Ovary (tissue), 9 donors: ENCODE results near the gene C9orf57. TPM values are rescaled to one million over a fixed set of nuclear protein-coding genes. Genes with fewer than 3 reads are reported as not detected.
"Not testable (repeated sequence)": the region's sequence is repeated elsewhere in the genome, so short reads cannot be mapped to it uniquely, and the experiment has no call there.

ENCODE experiments used
- DNase-seq, 5 donors: peaks; one replicate each; pipeline ENCODE4 v3.0.0-alpha.2; 2019 to 2020
- H3K27ac ChIP-seq, 2 donors: fragments of 200-600 bp; one replicate each; pipeline versions ENCODE4 v1.5.1 to v1.8.0; 2019 to 2022
- H3K27me3 ChIP-seq: fragments of 200-600 bp; one replicate; pipeline ENCODE4 v1.8.0; 2022
- H3K36me3 ChIP-seq: fragments of 200-600 bp; sonication (generic); one replicate; pipeline ENCODE4 v1.5.1; 2019
- H3K4me1 ChIP-seq: one replicate; pipeline ENCODE4 v1.8.1; 2013; ENCODE audit warnings: mild to moderate bottlenecking, moderate library complexity; ENCODE audit not compliant: insufficient read depth
- H3K4me3 ChIP-seq: fragments of 200-600 bp; sonication (generic); one replicate; pipeline ENCODE4 v1.5.1; 2017
- H3K9me3 ChIP-seq, 2 donors: fragments of 200-600 bp in 1 of 2; sonication (generic) in 1 of 2; one replicate each; pipeline versions ENCODE4 v1.5.1 to v1.8.1; 2013 to 2019; ENCODE audit warnings: mild to moderate bottlenecking in 1 of 2, moderate library complexity in 1 of 2
- CTCF ChIP-seq, 3 donors: fragments of 450-650 bp in 2 of 3; fragments of 200-600 bp in 1 of 3; IDR thresholded peaks; one replicate each; pipeline versions ENCODE4 v1.5.1 to v1.8.0; 2016 to 2022; ENCODE audit warnings: antibody characterized with exemption in 3 of 3, mild to moderate bottlenecking in 1 of 3
- EP300 ChIP-seq: sonication (generic); formaldehyde crosslinking; IDR thresholded peaks from one replicate; pipeline ENCODE4 v1.6.1; 2017; ENCODE audit warnings: antibody characterized with exemption
- POLR2A ChIP-seq: fragments of 450-650 bp; IDR thresholded peaks from one replicate; pipeline ENCODE4 v1.6.1; 2017; ENCODE audit warnings: antibody characterized with exemption, mild to moderate bottlenecking, moderate library complexity
- WGBS, 3 donors: extraction: QIAGEN DNeasy Blood & Tissue Kit in 1 of 3; methylation state at CpG; one replicate each; pipeline versions ENCODE4 v1.1.5 to v1.1.7; 2013 to 2017; 5-methylcytosine and 5-hydroxymethylcytosine counted together
- intact Hi-C, 4 donors: fragments of 100-400 bp; cut with DNase I; formaldehyde crosslinking; loops; one replicate each; pipeline versions ENCODE4 v1.11.0 to v1.15.1; 2022 to 2023
- polyA plus RNA-seq, 2 donors: library from polyadenylated mRNA; stranded (reverse); fragments of 200-250 nt in 1 of 2; fragments of 350-450 nt in 1 of 2; fragmentation: Illumina TruSeq in 1 of 2; extraction: RNeasy Lipid Tissue Mini Kit (QIAGEN cat#74804) in 1 of 2; gene quantifications; one replicate each; pipeline ENCODE4 v1.2.3, GENCODE V29; 2013 to 2014
- total RNA-seq, 7 donors: library from RNA; depleted of rRNA in 2 of 7; stranded (reverse); fragments of >200 nt in 2 of 7; fragmentation: NEBNext Ultra II Directional in 3 of 7; extraction: Animal tissue kit (Norgen Biotek cat#: 25700) in 3 of 7; gene quantifications; one replicate each; pipeline versions ENCODE4 v1.1.0 to v1.2.4, GENCODE V29; 2016 to 2023
- donor health status: DM: no; HTN: no; CAD: no; lungs with moderate emphysema.
- donor health status: DM: no; HTN: no; CAD: no.
- donor health status: Bipolar disorder and iron deficiency.
- donor health status: DM: yes; HTN: yes; CAD: no.
- donor health status: DM: no; HTN: no; CAD: no.
- donor health status: DM: yes; HTN: yes; CAD: no.

The C9orf57 gene
- total and polyA plus RNA-seq, 9 donors = not detected

GRCh38 chr9:72082536-72082935 is 22.1 kb upstream of the C9orf57 start:
- Histone ChIP-seq H3K27ac (no peak overlapping the region), H3K36me3 (no peaks in the 10 kb centered on the region), H3K4me3 (no peak overlapping the region), H3K4me1 (no peaks in the 10 kb centered on the region), H3K27me3 (no peaks in the 10 kb centered on the region), H3K9me3 (no peaks in the 10 kb centered on the region)
- 77 to 83% (median 82%) methylated on average over 2 of the region's 2 CpGs for whole genome bisulfite sequencing, 3 donors
- DNase-seq = no peak
- TF ChIP-seq POLR2A = no peak
- intact Hi-C loops = no loop called here

- H3K4me1 ChIP-seq, H3K9me3 ChIP-seq, H3K27ac ChIP-seq, H3K36me3 ChIP-seq, DNase-seq, intact Hi-C loops, H3K27me3 ChIP-seq, H3K4me3 ChIP-seq: not testable (repeated sequence)
- WGBS, 3 donors = 83 to 87% (median 86%) methylated on average over 2 of the region's 2 CpGs
These were observed 14.3 kb upstream of the C9orf57 start for GRCh38 chr9:72074666-72075065.

GRCh38 chr9:72065076-72065475 is 4.7 kb upstream of the C9orf57 start:
- intact Hi-C loops = no loop called here
- no peaks in the 10 kb centered on the region for H3K36me3 ChIP-seq
- DNase-seq = no peak
- 66 to 78% (median 73%) methylated on average over 7 of the region's 7 CpGs for WGBS, 3 donors
- H3K27ac ChIP-seq = no peak overlapping the region
- H3K4me1 ChIP-seq = no peaks in the 10 kb centered on the region
- no peaks in the 10 kb centered on the region for H3K9me3 ChIP-seq
- no peak for TF ChIP-seq POLR2A
- TF ChIP-seq CTCF (IDR thresholded peaks at IDR 0.05) = no peak
- TF ChIP-seq EP300 = no peak
- H3K27me3 ChIP-seq = no peaks in the 10 kb centered on the region
- no peak overlapping the region for H3K4me3 ChIP-seq

GRCh38 chr9:72052122-72052521 is 8.3 kb downstream of the C9orf57 start:
- intact Hi-C loops = no loop called here
- Histone ChIP-seq H3K9me3 (no peaks in the 10 kb centered on the region), H3K4me3 (no peak overlapping the region), H3K27me3 (no peaks in the 10 kb centered on the region), H3K4me1 (no peaks in the 10 kb centered on the region), H3K36me3 (no peaks in the 10 kb centered on the region), H3K27ac (no peak overlapping the region)
- TF ChIP-seq POLR2A (no peak), EP300 (no peak), CTCF (IDR thresholded peaks at IDR 0.05) (no peak)
- 83 to 93% (median 84%) methylated on average over 3 of the region's 3 CpGs for WGBS, 3 donors
- no peak for DNase-seq

GRCh38 chr9:72048850-72049249 is 11.6 kb downstream of the C9orf57 start:
- Histone ChIP-seq H3K9me3 (no peaks in the 10 kb centered on the region), H3K36me3 (no peaks in the 10 kb centered on the region), H3K27me3 (no peaks in the 10 kb centered on the region), H3K27ac (no peak overlapping the region), H3K4me3 (no peak overlapping the region), H3K4me1 (no peaks in the 10 kb centered on the region)
- TF ChIP-seq CTCF (IDR thresholded peaks at IDR 0.05) (no peak), EP300 (no peak), POLR2A (no peak)
- 76 to 78% (median 78%) methylated on average over 10 of the region's 10 CpGs for WGBS, 3 donors
- intact Hi-C loops = no loop called here
- DNase-seq = no peak
